IPS-NIHi7 (cell line): ENCODE data around the gene TEAD4.
A peak's percentile ranks its signal among the peaks of the same experiment; 100 is the strongest.

Source experiments
- DNase-seq: peaks from one replicate; pipeline ENCODE4 v3.0.0; 2012; ENCODE audit warnings: mixed read lengths; ENCODE audit errors: extremely low spot score

Gene TEAD4

DNA sequence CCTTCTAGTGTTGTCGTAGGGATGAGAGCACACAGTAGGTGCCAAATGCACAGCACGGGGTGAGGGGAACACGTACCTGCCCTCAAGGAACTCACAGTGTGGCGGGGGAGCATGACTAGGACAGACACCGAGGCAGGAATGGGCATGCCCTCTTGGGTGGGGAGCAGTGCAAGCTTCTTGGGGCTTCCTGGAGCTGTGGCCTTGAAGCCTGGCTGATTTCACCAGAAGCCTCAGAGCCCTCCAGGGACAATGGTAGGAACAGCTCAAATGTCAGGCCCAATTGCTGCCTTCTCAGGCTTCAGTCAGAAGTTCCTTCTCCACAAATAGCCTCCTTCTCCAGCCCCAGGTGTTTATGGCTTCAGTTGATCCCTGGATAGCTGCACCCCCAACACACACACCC, 43.4 kb downstream of the TEAD4 start:
- DNase-seq, result no peak

DNA sequence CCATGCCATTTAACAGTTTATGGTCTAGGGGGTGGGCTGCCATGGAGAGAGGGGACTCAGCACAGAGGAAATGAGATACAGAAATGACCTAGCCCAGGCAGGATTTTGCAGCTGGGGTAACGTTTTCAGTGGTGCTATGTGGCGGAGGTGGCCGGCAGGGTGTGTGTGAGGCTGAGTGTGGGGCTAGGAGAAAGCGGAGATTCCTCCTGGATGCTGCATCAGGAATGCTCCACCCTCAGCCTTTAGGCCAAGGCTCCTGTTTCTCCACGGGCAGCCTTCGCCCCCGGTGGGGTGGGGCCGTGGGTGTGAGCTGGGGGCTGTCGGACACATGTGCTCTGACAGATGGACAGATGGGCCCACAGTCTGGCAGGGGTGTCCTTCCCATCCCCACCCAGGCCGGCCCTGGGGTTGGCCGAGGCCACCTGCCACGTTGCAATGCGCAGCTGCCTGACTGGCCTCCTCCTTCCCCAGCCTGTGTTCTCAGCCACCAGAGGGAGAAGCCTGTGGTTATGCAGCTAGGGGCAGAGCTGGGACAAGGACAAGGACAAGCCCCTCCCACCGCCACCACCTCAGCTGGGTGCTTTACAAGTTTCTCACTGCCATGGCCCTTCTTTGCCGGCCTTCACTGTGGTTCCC, 44.3 kb downstream of the TEAD4 start:
- DNase-seq, result peak; percentile 56

- DNase-seq, result peak; percentile 48
Measured at GRCh38 chr12:3004655-3005565, 45.7 kb downstream of the TEAD4 start.

GRCh38 chr12:3005736-3006135, 46.5 kb downstream of the TEAD4 start:
- DNase-seq, result no peak

- DNase-seq, result no peak
Measured at GRCh38 chr12:3009780-3010179, 50.6 kb downstream of the TEAD4 start.

GRCh38 chr12:3010214-3010930, 51.2 kb downstream of the TEAD4 start:
- DNase-seq, result no peak

DNA sequence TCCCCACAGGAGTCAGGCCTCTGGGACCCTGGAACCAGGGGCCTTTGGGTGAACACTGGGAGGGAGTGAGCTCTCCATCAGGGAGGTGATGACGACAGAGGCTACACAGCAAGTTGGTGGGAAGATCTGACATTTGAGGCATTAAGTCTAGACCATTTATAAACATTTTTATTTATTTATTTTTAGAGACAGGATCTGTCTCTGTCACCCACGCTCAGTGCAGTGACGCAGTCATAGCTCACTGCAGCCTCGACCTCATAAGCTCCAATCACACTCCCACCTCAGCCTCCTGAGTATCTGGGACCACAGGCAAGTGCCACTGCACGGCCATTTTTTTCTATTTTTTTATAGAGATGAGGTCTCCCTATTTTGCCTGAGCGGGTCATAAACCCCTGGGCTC, 53.6 kb downstream of the TEAD4 start:
- DNase-seq, result no peak

GRCh38 chr12:3014641-3015040, 55.4 kb downstream of the TEAD4 start:
- no peak for DNase-seq

DNA sequence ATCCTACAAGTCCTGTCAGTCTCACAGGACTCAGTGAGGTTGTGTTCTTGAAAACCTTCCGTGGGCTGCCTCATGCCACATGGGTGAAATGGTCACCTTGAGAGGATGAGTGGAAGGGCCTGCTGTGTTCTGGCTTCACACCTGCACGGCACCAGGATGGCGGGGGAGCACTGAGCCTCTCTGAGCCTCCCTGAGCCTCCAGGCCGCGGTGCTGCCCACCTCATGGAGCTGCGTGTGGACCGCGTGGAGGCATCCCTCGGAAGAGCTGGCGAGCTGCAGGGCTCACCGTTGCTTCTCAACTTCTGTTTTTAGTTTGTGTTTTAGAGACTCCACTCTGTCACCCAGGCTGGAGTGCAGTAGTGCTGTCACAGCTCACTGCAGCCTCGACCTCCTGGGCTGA, 56.2 kb downstream of the TEAD4 start:
- no peak for DNase-seq

DNA sequence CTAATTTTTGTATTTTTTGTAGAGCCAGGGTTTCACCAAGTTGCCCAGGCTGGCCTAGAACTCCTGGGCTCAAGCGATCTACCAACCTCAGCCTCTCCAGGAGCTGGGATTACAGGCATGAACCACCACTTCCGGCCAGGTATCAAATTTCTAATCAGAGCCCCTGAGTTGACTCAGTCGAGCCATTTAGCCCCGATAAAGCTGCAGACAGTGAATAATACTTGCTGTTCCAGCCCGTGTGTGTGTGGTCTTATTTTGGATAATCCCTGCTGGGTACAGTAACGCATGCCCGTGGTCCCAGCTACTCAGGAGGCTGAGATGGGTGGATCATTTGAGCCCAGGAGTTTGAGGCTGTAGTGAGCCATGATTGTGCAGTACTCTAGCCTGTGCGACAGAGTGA, 57.0 kb downstream of the TEAD4 start:
- DNase-seq, result no peak

DNA sequence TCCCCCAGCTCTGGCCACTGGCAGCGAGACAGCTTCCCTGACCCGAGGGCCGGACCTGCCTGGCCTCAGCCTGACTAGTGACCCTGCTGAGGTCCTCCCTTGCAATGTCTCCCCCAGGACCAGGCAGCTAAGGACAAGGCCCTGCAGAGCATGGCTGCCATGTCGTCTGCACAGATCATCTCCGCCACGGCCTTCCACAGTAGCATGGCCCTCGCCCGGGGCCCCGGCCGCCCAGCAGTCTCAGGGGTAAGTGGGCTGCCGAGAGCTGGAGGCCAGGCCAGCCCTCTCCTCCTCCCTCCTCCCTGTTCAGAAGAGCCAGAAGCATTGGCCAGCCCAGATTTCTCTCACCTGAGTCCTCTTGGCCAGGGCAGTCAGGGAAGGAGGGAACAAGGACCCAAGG, 58.1 kb downstream of the TEAD4 start:
- DNase-seq, result no peak

DNA sequence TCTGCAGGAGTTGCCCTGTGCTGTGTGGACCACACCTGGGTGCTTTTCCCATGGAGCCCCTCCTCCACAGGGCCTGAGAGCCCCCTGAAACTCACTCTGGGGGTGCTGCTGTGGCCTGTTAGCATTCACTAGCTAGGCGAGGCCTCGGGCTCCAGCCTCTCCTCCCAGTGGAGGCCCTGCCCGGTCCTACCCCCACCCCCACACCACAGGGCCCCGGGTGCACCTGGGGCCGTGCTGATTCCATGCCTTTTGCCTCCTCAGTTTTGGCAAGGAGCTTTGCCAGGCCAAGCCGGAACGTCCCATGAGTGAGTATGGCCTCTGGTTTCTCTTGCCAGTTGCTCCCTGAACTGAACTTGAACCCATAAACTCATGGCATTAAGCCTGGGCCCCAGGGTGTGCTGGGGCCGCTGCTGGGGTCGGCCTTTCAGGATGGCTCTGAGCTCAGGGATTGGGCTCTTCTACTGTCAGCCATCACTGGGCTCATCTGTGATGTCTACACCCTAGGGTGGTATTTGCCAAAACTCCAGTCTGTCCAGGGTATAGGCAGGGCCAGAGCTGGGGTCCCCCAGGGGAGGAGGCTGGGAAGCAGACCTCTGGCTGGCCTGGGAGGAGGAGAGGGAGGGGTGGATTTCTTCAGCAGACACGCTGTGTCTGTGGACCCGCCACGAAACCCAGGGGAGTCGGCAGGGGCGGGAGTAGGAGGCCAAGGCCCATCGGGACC, 59.2 kb downstream of the TEAD4 start:
- no peak for DNase-seq

DNA sequence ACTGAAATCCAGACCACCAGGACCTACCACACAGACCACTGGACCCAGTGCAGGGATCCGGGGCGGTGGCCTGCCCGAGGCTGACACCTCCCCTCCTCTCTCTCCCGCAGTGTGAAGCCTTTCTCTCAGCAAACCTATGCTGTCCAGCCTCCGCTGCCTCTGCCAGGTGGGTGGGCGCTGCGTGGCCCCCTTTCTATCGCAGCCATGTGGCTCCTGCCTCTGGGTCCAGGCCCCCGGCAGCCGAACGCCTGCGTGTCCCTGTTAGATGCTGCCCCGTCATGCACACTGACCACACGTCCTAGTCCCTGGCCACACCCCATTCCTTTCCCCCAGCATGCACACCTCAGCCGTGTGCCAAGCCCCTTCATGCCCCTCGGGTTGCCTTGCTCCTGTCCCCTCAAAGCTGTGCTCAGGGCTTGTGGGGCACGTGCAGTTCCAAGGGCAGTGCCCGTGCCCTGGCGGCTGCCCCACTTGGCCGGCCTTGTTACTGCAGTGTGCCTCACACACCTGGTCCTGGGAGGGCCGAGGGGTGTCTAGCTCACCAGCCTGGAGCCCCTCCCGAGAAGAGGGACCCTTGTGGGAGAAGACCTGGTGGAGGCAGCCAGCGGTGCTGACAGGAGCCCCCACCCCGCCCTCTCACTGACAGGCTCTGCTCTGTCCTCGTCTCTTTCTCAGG, 59.9 kb downstream of the TEAD4 start:
- DNase-seq, result no peak

DNA sequence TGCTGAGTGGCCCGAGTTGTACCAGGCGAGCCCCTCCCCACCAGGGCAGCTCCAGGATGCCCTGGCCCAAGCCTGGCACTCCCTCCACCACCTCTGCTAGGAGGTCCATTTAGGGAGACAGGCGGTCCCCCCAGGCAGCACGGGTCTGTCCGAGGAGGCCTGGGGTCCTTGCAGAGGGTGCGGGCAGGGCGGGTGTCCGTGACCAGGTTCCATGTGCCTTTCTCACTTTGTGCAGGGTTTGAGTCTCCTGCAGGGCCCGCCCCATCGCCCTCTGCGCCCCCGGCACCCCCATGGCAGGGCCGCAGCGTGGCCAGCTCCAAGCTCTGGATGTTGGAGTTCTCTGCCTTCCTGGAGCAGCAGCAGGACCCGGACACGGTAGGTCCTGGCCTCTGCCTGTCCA, 61.2 kb downstream of the TEAD4 start:
- no peak for DNase-seq

GRCh38 chr12:3020850-3021435, 61.7 kb downstream of the TEAD4 start:
- DNase-seq, result no peak

DNA sequence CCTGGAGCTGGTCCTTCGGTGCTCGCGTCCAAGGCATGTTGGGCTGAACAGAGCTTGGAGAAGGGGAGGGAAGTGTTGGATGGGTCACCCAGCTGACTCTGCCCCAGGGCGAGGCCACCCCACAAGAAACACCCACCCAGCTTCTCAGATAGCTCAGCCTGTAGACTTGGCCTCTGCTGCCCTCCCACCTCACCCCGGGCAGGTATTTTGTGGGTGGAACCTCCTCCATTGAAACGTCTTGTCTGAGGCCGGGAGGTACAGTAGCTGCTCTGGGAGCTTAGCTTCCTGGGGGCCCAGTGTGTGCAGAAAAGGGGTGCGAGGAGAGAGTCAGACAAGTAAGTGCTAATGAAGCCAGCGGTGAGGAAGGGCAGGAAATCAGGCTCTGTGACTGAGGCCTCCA, 63.2 kb downstream of the TEAD4 start:
- DNase-seq, result no peak

GRCh38 chr12:3022961-3023360, 63.8 kb downstream of the TEAD4 start:
- DNase-seq, result no peak

DNA sequence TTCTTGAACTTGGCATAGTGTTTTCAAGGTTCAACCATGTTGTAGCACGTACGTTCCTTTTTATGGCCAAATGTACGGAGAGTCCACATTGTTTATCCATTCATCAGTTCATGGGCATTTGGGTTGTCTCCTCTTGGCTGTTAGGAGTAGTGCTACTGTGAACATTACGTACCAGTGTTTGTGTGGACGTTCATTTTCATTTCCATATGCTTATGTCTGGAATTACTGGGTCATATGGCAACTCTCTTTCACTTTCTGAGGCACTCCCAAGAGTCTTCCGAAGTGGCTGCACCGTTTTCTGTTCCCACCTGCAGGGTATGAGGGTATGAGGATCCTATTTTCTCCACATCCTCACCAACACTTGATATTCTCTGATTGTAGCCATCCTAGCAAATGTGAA, 68.9 kb downstream of the TEAD4 start:
- no peak for DNase-seq

GRCh38 chr12:3030821-3031429, 71.7 kb downstream of the TEAD4 start:
- no peak for DNase-seq

DNA sequence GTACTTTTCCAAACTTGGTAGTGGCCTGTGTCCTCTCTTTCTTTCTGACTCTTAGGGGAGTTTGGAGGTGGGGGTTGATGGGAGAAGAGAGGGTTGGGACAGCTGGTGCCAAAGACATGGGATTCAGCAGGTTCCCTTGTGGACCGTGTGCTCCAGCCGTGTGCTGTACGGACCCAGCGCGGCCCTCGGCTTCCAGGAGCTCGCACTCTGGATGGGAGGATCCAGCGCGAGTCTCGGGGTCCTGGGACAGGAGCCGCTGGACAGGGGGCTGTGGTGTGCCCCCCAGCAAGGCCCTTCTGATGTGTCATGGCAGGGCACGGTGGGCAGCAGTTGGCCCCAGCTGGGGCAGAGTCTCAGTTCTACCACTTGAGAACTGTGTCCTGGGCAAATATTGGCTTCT, 73.0 kb downstream of the TEAD4 start:
- DNase-seq, result no peak
